ENCODE measurements around the gene BRAF. TPM values are rescaled to one million over a fixed set of nuclear protein-coding genes. Genes with fewer than 3 reads are reported as not detected.
"Not testable (repeated sequence)": the region's sequence is repeated elsewhere in the genome, so short reads cannot be mapped to it uniquely, and the experiment has no call there.

Gene BRAF
- total and polyA plus RNA-seq, 2 of the 8 experiments (the other 6 are each of a cell fraction or from before 2014, with no cell fraction given): 11.4 to 32.6 TPM

DNA sequence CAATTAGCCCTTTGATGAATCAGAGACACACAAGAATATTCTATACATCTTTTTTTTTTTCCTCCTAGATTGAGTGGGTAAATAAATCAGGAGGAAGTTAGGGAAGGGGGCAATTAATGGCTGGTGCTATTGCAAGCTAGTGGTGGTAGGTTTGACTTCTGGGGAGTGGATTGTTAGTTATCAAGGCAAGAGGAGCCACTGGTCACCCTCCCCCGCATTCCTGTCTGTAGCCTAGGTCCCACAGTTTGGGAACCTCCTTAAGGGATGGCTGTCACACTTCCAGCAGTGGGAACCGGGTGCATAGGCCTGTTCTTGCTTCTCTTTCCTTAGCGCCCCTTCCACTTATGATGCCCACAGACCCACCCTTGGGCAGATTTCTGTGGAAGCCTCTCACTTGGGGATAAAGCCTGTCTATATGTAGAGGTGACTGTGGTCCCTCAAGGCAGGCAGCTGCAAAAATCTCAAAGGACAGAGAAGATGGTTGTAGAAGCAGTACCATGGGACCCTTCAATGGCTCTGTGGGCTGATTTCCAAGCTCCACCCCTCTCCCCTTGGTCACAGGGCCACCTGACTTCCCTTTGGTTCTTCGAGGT is 254.3 kb downstream of the BRAF start (continued):
- TF ChIP-seq POLR2AphosphoS5 (IDR thresholded peaks at IDR 0.05; ENCODE audit: low read depth, low read length) (no peak), KDM5A (IDR thresholded peaks at IDR 0.05; ENCODE audit: low read length) (no peak), GABPA (IDR thresholded peaks at IDR 0.05; ENCODE audit: borderline replicate concordance, insufficient read depth, low read length) (no peak), CBX5 (IDR thresholded peaks at IDR 0.05; ENCODE audit: low read depth, low read length) (no peak), POU5F1 (IDR thresholded peaks at IDR 0.05; ENCODE audit: low read depth, low read length) (no peak), GTF2F1 (IDR thresholded peaks at IDR 0.05; ENCODE audit: borderline replicate concordance, low read depth, low read length) (no peak), BACH1 (IDR thresholded peaks at IDR 0.05; ENCODE audit: low read length) (no peak)

- not testable (repeated sequence) for H2BK12ac ChIP-seq (ENCODE audit: low read depth, low read length); DNase-seq (ENCODE audit: low read depth in 1 of 2, low spot score in 2 of 2); H3K4ac ChIP-seq (replicated peaks; ENCODE audit: insufficient read length, low read depth, low read length); H2AFZ ChIP-seq (ENCODE audit: low read length); H3K36me3 ChIP-seq (ENCODE audit: control insufficient read depth in 2 of 4, insufficient read depth in 4 of 4, low read length in 3 of 4); H2BK20ac ChIP-seq (ENCODE audit: low read length); H3K9ac ChIP-seq (replicated peaks in 1 of 4; ENCODE audit: extremely low read depth in 1 of 4, low read depth in 3 of 4, low read length in 3 of 4); H2AK5ac ChIP-seq (ENCODE audit: low read depth, low read length); H3K23me2 ChIP-seq (ENCODE audit: low read depth, low read length); H3K56ac ChIP-seq (replicated peaks; ENCODE audit: insufficient read length, low read depth, low read length); H3K9me3 ChIP-seq (ENCODE audit: insufficient read depth in 2 of 2, low read depth in 1 of 2, low read length in 1 of 2); H2BK5ac ChIP-seq (ENCODE audit: low read depth, low read length); H3K79me1 ChIP-seq (ENCODE audit: low read depth, low read length); H3K4me2 ChIP-seq (ENCODE audit: insufficient read depth in 1 of 2, low read depth in 2 of 2, low read length in 2 of 2); H3K23ac ChIP-seq (ENCODE audit: insufficient read length); H3K27me3 ChIP-seq (replicated peaks in 1 of 4; ENCODE audit: control insufficient read depth in 3 of 4, extremely low read depth in 1 of 4, insufficient read depth in 3 of 4, low read length in 3 of 4); H3K18ac ChIP-seq (ENCODE audit: extremely low read depth, low read length); H3K4me1 ChIP-seq (replicated peaks in 1 of 4; ENCODE audit: control insufficient read depth in 3 of 4, insufficient read depth in 4 of 4, low read length in 3 of 4); H4K5ac ChIP-seq (ENCODE audit: insufficient read length, low read depth, low read length); H4K20me1 ChIP-seq (replicated peaks in 1 of 2; ENCODE audit: control insufficient read depth in 1 of 2, insufficient read depth in 2 of 2, low read length in 2 of 2); H4K8ac ChIP-seq (ENCODE audit: extremely low read depth, insufficient read depth, low read length); H3K79me2 ChIP-seq (ENCODE audit: control insufficient read depth in 1 of 2, insufficient read depth in 2 of 2, low read length in 2 of 2); H3K27ac ChIP-seq (ENCODE audit: low read depth, low read length); H4K91ac ChIP-seq (replicated peaks; ENCODE audit: insufficient read length, low read length); H3K4me3 ChIP-seq (ENCODE audit: extremely low read depth in 1 of 4, insufficient read depth in 2 of 4, low read depth in 3 of 4, low read length in 4 of 4); H3K14ac ChIP-seq (ENCODE audit: insufficient read length); H2BK120ac ChIP-seq (replicated peaks; ENCODE audit: low read depth, low read length); FAIRE-seq; H2BK15ac ChIP-seq (ENCODE audit: low read length)
- ChIA-PET CTCF (ENCODE audit: partially characterized antibody) (interaction anchor here (1.1 to 1.7 kb wide), 4 partner anchors 9 to 31 kb away, joined by 3 to 6 read pairs (median 6); no protein-coding TSS in a partner anchor), POLR2A (ENCODE audit: partially characterized antibody) (interaction anchor here (1.7 kb wide), 1 partner anchor 12 kb away, joined by 4 read pairs; no protein-coding TSS in a partner anchor)
- 97% methylated on average over 10 of the region's 10 CpGs; no CpG with 5 or more reads in 1 of the 2 experiments for WGBS, 2 experiments (ENCODE audit: extremely low coverage in 1 of 2, insufficient coverage in 1 of 2, insufficient read length in 1 of 2, insufficient replicate concordance in 2 of 2, low coverage in 1 of 2, low lambda C conversion rate in 2 of 2, missing lambda C conversion rate in 1 of 2)
These were observed 254.9 kb downstream of the BRAF start for GRCh38 chr7:140669862-140670261.
